ENCODE results near the gene CREG2.

GRCh38 chr2:101310090-101310833 is 77.0 kb downstream of the CREG2 start:
- TF ChIP-seq CREB5 (CRISPR knock-in tag; IDR thresholded peaks at IDR 0.05; ENCODE audit: low read depth) (no peak), RARB (CRISPR knock-in tag; IDR thresholded peaks at IDR 0.05) (no peak), ISL1 (CRISPR knock-in tag; IDR thresholded peaks at IDR 0.05) (no peak), PATZ1 (CRISPR knock-in tag; IDR thresholded peaks at IDR 0.05; ENCODE audit: borderline replicate concordance) (no peak), ZFP3 (CRISPR knock-in tag; IDR thresholded peaks at IDR 0.05) (no peak), ZNF8 (CRISPR knock-in tag; IDR thresholded peaks at IDR 0.05) (no peak), ESRRG (CRISPR knock-in tag; IDR thresholded peaks at IDR 0.05) (no peak), BACH2 (CRISPR knock-in tag; IDR thresholded peaks at IDR 0.05; ENCODE audit: borderline replicate concordance) (no peak)

Measured in SK-N-SH treated with all-trans-retinoic acid at 6 μM for 48 hours (cell line).